NB4 (cell line): ENCODE measurements around the gene EDNRB.

Experiments
- POLR2A ChIP-seq: IDR thresholded peaks from 2 replicates; pipeline ENCODE4 v1.6.1; 2011; ENCODE audit warnings: mild to moderate bottlenecking; ENCODE audit not compliant: insufficient read length; ENCODE audit errors: extremely low read depth
- TF ChIP-seq, protein P1 (sequence below): IDR thresholded peaks from 2 replicates; pipeline ENCODE4 v1.6.1; 2011; ENCODE audit warnings: low read depth, low read length
- TF ChIP-seq, protein P2 (sequence below): IDR thresholded peaks from one replicate; pipeline ENCODE4 v1.5.1; 2012; ENCODE audit warnings: low read depth, low read length

DNA sequence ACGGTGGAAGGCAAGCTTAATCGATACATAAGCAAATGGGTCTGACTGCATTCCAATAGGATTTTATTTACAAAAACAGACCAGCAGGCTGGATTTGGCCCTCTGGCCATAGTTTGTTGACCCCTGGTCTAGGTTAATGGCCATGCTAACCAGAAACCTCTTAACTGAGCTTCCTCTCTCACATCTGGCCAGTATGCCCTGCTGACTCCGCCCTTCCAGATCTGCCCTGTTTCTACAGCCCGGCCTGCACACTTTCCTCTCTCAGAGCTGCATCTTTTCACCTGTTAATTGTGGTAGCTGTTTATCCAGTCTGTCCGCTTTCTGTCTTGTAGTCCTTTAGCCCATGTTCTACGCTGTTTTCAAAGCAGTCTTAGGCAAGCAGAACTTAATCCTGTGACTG, 25.6 kb downstream of the EDNRB start:
- TF ChIP-seq, protein P1, sequence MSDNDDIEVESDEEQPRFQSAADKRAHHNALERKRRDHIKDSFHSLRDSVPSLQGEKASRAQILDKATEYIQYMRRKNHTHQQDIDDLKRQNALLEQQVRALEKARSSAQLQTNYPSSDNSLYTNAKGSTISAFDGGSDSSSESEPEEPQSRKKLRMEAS = no peak
- TF ChIP-seq, protein P2, sequence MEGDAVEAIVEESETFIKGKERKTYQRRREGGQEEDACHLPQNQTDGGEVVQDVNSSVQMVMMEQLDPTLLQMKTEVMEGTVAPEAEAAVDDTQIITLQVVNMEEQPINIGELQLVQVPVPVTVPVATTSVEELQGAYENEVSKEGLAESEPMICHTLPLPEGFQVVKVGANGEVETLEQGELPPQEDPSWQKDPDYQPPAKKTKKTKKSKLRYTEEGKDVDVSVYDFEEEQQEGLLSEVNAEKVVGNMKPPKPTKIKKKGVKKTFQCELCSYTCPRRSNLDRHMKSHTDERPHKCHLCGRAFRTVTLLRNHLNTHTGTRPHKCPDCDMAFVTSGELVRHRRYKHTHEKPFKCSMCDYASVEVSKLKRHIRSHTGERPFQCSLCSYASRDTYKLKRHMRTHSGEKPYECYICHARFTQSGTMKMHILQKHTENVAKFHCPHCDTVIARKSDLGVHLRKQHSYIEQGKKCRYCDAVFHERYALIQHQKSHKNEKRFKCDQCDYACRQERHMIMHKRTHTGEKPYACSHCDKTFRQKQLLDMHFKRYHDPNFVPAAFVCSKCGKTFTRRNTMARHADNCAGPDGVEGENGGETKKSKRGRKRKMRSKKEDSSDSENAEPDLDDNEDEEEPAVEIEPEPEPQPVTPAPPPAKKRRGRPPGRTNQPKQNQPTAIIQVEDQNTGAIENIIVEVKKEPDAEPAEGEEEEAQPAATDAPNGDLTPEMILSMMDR = no peak
- no peak for TF ChIP-seq POLR2A
